ENCODE data around the gene FNIP2.
"Not testable (repeated sequence)": the region's sequence is repeated elsewhere in the genome, so short reads cannot be mapped to it uniquely, and the experiment has no call there.

FNIP2 gene

DNA sequence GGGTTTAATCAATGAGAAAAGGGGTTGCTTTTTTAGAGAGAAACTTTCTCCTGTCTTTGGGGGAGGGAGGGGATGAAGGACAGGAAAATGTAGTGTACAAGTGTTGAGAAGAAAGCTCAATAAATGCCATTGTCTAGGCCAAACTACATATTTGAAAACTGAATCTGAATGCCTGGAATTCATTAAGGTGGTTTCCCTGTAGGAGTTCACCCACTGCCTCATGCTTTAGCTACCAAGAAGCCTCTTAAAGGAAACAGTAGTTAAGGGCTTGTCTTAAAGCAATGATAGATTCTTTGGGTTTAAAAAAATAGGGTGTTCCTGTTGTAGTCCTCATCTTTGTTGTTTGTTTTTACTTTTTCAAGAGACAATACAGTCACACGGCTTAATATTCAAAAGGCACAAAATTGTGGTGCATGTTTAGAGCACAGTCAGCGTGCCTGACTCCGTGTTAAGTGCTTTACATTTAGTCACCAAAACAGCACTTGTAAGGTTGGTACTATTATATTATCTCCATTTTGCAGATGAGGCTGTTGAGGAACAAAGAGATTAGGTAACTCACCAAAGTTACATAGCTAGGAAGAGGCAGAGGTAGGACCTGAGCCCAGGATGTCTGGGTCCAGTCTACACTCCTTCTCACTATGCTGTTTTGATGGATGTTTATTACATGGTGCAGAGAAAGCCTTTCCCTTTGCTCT lies 46.0 kb downstream of the FNIP2 start:
- no peak for DNase-seq (ENCODE audit: low read depth)

DNA sequence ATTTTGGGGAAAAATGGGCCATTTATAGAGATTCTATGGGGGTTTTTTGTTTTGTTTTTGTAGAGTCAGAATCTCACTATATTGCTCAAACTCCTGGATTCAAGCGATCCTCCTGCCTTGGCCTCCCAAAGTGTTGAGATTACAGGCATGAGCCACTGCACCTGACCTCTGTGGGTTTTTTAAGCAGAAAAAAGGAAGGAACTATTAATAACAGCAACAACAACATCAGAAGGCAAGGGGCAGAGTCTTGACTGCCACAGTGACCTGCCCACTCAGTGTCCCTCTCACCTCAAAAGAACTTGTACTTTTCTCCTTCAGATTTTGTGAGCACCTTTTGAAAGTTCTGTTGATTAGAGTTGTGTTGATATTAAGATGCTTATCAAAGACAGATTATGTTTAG lies 48.1 kb downstream of the FNIP2 start:
- DNase-seq (ENCODE audit: low read depth) = no peak

DNA sequence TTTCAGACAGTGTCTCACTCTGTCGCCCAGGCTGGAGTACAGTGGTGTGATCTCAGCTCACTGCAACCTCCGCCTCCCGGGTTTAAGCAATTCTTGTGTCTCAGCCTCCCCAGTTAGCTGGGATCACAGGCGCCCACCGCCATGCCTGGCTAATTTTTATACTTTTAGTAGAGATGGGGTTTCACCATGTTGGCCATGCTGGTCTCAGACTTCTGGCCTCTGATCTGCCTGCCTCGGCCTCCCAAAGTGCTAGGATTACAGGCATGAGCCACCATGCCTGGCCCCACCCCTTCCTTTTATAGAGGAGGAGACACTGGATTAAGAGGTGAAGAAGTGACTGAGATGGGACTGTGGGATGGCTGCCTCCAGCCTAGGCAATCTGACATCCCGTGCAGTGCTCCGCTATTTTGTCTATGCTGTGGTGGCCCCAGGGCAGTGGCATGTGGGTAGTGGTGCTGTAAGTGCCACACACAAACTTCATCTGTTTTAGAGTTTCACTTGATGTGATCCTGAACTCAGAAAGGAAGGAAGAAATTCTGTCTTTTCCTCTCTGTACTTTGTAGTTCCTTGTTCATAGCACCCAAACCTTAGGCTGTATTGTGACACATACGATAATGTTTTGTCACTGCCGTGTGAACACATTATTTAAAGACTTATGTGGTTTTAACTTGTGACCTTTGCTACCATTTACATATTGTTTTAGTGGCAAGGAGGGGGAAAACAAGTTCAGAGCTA lies 48.9 kb downstream of the FNIP2 start:
- DNase-seq (ENCODE audit: low read depth) = no peak

DNA sequence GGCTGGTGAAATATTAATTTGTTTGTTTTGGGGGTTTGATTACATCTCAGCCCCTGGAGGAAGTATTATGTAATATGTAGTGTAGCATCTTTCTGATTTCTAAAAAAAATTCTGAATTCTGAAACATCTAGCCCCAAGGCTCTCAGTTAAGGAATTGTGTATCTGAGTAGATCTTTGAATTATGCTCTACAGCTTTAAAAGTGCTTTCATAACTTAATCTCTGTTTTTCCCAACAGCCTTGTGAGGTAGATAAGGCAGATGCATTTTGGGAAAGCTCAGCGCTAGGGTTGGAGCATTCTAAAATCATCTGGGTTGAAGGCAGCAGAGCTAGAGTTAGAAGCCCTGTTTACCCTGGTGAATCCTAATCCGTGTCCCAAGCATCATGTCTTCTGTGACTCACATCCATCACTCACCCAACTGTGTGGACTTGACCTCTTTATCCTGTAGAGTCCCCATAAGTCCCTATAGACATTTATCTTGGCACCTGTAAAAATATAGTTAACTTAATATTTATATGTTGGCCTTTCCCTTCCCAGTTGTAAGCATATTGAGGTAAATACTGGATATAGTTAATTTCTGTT lies 49.8 kb downstream of the FNIP2 start:
- no peak for DNase-seq (ENCODE audit: low read depth)

DNA sequence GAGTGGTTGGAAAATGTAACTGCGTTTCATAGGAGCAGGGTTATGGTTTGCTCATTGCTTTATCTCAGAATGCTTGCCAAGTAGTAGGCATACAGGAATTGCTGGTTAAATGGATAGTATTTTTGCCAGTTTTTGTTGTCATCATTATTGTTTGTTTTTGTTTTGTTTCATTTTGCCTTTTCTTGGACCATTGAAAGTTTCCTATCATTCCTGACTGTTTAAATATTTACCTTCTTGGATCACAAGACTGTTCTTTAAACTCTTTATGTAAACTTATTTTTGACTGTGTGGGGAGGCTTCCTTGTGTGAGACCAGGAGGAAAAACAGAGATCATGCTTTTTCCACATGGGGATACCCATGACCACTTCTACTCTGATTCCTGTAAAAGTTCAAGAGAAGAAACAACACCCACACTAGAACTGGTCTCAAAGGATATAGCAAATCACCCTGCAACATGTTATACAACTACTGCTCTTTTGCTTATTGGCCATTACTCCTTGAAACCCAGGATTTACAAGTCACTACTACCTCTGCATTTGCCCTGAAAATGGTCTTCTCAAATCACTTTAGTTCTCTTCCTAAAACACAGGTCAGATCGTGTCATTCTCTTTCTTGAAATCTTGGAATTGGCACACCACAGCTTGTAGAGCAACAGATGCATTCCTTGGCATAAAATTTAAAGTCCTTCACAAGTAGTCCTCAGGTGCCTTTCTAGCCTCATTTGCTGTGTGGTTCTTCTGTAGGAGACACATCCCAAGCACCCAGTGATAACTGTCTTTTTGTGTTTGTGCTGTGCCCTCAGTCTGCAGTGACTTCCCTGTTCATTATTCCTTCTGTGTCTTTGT lies 51.3 kb downstream of the FNIP2 start:
- no peak for DNase-seq (ENCODE audit: low read depth)

DNA sequence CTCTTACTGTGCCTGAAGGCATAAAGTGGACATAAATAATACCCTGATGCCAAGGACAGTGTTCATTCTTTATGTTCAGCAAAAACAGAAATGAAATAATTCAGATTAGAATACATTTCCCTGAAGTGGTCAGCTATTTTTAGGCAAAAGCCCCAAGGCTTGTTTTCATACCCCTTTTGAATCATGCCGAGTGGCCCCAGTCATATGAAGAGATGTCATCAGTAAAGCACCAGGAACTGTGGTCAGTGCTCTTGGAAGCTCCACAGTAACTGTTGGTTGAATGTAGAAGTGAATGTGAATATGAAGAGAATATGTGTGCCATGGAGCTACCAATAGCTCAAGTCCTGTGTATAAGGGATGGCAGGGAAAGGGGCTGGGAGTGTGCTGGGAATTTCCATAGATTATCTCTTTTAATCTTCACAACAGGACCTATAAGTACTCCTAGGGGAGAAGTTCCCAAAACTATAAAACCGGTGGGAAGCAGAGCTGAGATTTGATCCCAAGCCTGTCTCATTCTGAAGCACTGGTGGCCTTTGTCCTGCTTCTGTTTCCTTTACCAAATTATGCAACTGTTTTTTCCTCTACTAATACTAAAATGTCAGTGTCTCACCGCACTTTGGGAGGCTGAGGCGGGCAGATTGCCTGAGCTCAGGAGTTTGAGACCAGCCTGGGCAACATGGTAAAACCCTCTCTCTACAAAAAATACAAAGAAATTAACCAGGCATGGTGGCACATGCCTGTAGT lies 52.6 kb downstream of the FNIP2 start:
- no peak for DNase-seq (ENCODE audit: low read depth)

DNA sequence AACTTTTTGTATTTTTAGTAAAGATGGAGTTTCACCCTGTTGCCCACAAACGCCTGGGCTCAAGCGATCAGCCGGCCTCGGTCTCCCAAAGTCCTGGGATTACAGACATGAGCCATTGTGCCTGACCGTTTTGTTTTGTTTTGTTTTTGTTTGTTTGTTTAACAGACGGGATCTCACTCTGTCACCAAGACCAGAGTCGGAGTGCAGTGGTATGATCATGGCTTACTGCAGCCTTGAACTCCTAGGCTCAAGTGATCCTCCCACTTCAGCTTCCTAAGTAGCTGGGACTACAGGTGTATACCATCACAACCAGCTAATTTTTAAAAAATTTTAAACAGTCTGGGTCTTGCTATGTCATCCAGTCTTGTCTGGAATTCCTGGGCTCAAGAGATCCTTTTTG lies 53.5 kb downstream of the FNIP2 start:
- DNase-seq (ENCODE audit: low read depth) = no peak

DNA sequence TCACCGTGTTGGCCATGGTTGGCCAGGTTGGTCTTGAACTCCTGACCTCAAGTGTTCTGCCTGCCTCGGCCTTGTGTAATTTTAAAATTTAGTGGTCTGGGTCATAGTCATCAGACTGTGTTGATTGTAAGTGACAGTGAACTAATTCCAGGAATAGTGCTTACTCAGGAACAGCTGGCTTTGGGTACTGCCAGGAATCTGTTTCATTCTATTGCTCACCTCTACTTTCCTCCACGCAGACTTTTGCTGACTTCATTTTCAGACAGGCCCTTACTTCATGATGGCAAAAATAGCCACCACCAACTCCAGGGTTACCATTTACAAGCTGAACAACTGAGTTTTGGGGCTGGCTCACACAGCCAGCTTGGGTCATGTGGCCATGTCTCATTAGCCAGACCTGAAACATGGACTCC lies 54.6 kb downstream of the FNIP2 start:
- no peak for DNase-seq (ENCODE audit: low read depth)

DNA sequence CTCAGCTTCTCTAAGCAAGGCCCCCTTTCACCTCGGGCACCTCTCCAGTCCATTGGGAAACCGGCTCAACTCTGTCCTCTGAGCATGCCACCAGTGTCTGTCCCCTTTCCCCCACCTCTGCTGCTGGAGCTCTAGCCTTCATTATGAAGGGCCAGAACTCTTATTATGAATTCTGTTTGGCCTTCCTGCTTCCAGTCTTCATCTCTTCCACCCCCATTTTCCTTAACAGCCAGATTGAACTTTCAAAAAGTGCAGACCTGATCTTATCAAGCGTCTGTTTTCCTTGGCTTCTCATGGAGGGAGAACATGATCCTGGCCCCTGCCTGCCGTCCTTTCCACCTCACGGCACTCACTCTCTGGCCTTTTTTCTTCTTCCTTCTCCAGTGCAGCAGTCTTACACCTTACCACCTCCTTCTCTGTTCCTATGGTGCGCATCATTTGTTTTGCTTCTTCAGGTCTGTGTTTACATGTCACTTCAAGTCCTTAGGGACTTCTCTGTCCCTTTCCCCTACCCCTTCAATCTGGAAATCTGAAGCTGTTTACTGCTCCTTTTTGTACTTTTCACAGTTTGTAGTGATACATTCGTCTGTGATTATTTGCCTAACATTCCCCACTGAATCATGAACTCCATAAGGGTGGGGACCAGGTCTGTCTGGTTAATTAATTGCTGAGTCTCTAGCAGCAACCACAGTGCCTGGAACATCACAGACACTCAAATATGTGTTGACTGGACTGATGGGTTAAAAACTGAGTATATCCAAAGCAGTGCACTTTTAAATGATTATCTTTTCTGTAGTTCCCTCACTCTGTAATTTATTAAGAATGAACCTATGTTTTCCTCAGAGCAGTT lies 55.8 kb downstream of the FNIP2 start:
- no peak for DNase-seq (ENCODE audit: low read depth)

DNA sequence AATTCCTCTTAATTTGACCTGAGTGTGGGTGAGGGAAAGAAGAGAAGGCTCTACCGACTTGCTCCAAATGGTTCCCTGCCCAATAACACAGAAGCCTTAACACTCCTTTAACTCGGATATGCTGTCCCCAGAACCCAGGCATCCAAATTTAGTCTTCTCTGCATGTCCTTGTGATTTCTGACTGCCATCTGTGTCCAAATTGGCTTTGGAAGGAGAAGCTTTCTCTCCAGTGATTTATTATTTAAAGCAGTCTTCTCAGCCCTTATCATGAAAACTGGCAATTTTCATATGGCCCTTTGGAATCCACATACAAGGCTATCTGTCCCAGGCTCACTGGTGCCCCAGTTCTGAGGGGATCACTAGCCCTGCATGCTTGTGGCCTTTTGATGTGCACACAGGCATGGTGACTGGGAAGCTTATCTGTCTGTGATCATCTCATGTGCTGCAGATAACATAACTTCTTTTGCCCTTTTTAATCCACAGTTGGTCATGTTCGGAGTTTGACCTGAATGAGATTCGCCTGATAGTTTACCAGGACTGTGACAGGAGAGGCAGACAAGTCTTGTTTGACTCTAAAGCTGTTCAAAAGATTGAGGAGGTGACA lies 56.7 kb downstream of the FNIP2 start:
- no peak for DNase-seq (ENCODE audit: low read depth)

DNA sequence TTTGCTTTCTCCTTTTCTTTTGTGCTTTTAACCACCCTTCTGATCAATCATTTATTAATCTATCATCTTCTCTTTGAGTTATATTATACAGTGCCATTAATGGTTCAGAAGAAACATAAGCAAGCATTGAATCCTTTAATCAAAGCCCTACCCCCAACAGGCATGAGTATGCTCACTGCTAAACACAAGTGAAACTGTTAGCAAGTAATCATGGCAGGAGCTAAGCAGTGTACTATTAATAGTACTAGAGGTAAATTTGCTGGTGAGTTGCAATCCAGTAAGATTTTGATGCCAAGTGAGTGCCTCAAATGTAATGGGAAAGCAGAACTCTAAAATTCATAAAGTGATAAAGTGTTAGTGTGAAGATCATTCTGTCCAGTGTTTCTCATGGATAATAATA lies 57.2 kb downstream of the FNIP2 start:
- no peak for DNase-seq (ENCODE audit: low read depth)

DNA sequence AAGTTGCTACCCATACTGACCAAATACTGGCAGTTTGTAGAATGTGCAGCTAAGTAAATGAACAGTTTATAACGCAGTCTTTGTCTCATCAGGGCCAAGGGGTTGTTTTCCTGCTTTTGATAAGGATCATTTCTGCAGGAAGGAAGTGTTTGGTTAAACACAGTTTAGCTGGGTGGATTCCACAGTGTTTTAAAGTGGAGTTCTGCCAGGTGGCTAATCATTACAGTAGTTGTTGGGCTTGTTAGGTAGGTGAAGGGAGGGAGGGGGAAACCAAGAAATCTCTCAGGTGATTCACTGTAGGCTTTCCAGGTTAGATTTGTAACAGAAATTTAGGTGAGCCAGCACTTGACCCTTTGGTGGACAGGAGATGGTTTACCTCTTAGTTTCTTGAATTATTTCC lies 58.1 kb downstream of the FNIP2 start:
- no peak for DNase-seq (ENCODE audit: low read depth)

DNA sequence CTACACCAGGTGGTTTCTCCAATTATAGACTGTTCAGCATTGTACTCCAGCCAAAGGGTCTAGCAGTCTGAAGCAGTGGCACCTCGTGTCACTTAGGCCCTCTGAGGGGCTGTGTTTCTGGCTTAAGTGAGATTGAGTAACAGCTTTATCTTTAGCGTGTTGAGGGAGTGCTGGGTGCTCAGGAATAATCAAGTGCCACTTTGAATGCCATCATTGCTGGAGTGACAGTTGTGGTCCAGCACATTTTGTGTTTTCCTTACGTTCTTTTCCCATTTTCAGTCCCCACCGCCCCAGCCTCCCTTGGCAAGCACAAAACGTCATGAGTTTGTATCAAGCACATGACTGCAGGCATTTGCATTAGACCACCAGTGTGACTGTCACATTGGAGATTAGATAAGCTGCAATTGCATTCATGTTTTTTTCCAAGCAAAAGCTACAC lies 58.7 kb downstream of the FNIP2 start:
- DNase-seq (ENCODE audit: low read depth) = no peak

DNA sequence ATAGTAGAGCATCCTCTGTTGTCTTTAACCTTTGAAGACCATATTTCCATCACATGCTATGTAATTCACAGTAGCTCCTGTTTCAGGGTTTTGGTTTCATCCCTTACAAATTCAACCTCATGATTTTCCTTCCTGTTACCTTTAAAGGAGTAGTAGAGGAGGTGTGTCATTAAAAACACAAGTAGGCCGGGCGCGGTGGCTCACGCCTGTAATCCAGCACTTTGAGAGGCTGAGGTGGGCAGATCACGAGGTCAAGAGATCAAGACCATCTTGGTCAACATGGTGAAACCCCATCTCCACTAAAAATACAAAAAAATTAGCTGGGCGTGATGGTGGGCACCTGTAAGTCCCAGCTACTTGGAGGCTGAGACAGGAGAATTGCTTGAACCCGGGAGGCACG lies 59.3 kb downstream of the FNIP2 start:
- not testable (repeated sequence) for DNase-seq (ENCODE audit: low read depth)

DNA sequence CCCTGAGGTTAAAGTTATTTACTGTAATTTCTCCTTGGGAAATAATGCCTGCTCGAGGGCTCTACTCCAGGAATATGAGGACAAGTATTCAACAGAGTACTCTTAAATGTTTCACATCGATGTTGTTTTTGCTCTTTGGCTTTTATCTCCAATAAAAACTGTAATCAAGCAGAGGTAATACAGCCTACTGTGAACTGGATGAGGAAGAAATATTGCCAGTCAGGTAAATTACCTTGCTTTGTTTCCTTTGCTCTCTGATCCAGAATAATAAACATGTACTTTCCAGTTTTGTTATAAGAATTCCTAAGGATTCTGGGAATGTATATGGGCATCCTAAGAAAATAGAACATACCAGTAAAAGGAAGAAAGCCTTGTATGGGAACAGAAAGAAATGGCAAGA lies 60.4 kb downstream of the FNIP2 start:
- no peak for DNase-seq (ENCODE audit: low read depth)

DNA sequence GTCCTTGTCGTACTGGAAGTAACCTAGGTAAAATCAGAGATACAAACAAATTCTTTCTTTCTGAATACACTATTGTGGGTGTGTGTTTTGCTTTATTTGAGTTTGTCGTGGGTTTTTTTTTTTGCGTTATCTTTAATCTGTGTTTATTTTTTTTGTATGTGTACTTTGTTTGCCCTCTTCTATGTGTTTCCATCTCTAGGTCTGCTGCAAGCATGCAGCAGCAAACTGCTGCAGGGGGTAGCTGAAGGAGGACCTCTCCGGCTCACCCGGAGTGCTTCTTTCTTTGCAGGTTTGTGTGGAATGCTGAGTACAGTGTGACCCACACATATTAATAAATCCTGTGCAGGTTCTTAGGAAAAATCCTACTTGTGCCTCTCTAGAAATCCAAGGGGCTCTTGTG lies 64.8 kb downstream of the FNIP2 start:
- DNase-seq (ENCODE audit: low read depth) = no peak

DNA sequence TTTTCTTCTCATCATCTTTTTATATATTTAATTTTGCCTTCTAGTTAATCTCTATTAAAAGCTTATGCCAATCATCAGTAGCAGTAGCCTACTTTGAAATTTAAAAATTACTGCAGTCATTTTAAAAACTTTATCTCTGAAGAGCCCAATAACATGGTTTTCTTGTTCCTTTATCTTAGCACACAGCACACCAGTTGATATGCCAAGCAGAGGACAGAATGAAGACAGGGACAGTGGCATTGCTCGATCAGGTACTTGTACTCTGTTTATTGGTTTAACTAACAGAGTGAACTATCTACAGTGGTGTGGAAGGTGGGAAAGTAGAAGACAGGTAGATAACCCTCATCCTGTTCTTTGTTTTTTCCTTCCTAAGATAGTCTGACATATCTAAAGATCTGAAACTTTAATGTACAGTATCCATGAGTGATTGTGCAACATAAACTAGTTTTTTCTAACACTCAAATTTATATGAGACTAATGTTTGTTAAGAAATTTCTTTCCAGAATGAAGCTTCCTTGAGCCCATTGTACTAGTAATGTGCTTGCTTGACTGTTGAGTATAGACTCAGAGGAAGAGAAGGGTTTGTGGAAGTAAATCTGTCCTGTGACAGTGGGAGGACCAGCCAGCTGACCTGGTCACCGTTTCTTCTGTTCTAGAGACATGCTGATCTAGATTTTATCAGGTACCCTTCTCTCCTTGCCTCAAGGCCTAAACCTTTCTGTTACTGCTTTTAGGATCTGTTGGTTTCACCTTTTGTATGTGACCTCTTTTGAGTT lies 66.6 kb downstream of the FNIP2 start:
- DNase-seq (ENCODE audit: low read depth) = no peak

DNA sequence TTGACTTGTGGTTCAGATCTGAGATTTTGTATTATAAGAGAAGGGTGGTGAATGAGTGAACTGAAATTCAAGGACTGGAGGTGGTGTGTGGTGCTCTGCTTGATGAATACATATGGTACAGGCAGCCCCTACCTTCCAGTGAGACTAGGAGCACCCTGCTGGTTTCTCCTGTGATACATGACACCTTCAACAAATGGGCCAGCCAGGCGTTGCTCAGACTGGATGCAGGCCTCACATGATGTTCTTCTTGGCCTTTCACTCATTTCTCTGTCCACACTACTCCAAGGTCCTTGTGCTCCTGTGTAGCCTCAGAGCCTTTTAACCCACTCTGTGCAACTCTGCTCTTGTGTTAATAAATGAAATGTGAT lies 67.2 kb downstream of the FNIP2 start:
- no peak for DNase-seq (ENCODE audit: low read depth)

DNA sequence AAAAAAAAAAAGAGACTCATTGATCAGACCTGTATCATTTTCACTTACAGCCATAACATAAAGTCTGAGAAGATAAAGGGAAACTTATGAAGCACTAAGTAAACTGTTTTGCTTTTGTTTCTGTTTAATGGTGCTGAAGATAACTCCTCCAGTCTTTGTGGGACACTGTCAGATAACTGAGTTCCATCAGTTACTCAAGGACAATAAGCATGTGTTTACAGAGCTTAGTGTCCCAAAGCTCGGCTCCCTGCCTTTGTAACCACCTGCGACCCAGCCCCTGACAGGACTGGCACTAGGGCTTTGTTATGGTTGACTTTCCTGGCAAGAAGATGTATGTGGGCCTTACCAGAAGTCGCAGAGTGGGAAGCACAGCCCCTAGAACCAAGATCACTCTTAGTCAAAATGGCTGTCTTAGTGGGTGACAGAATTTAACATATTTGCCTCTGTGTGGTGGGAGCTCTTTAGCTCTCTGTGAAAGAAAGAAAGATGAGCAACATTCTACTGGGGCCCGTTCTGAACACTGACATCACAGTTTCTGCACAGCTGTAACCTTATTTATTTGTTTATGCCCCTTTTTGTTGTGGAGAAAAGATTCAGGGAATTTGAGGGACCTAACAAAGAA lies 68.1 kb downstream of the FNIP2 start:
- DNase-seq (ENCODE audit: low read depth) = no peak
